ENCODE measurements around the gene HS3ST4. TPM values are rescaled to one million over a fixed set of nuclear protein-coding genes. Genes with fewer than 3 reads are reported as not detected.

HS3ST4 gene
- polyA plus RNA-seq, 1 experiment, result not detected

DNA sequence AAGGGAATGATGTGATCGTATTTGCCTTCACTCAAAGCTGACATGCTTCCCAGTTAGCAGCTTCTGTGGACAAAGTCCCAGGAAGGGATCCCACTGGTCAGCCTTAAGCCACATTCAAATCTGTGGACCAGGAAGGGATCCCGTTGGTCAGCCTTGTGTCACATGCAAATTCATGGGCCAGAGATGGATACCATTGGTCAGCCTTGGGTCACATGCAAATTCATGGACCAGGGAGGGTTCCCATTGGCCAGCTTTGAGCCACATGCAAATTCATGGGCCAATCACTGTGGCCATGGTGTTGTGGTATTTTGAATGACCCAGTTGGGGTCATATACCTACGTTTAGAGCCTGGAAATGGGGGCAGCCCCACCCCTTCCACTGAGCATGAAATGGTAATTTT is 201.6 kb downstream of the HS3ST4 start:
- H3K27me3 ChIP-seq (ENCODE audit: control insufficient read depth, insufficient read depth, low read length), result no peaks in the 10 kb centered on the region
- TF ChIP-seq, protein P1, sequence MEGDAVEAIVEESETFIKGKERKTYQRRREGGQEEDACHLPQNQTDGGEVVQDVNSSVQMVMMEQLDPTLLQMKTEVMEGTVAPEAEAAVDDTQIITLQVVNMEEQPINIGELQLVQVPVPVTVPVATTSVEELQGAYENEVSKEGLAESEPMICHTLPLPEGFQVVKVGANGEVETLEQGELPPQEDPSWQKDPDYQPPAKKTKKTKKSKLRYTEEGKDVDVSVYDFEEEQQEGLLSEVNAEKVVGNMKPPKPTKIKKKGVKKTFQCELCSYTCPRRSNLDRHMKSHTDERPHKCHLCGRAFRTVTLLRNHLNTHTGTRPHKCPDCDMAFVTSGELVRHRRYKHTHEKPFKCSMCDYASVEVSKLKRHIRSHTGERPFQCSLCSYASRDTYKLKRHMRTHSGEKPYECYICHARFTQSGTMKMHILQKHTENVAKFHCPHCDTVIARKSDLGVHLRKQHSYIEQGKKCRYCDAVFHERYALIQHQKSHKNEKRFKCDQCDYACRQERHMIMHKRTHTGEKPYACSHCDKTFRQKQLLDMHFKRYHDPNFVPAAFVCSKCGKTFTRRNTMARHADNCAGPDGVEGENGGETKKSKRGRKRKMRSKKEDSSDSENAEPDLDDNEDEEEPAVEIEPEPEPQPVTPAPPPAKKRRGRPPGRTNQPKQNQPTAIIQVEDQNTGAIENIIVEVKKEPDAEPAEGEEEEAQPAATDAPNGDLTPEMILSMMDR (IDR thresholded peaks at IDR 0.05; ENCODE audit: low read depth, low read length), result no peak
- H3K27ac ChIP-seq (ENCODE audit: low read depth, low read length), result no peak overlapping the region
- ChIA-PET CTCF (no interaction called here), POLR2A (no interaction called here)
- H3K4me3 ChIP-seq (ENCODE audit: low read depth, low read length), result no peak overlapping the region
- DNase-seq (ENCODE audit: low read depth, low spot score), result no peak
- H3K9me3 ChIP-seq (ENCODE audit: control insufficient read depth, insufficient read depth, low read length), result peaks cover 24% of the 10 kb centered on the region

DNA sequence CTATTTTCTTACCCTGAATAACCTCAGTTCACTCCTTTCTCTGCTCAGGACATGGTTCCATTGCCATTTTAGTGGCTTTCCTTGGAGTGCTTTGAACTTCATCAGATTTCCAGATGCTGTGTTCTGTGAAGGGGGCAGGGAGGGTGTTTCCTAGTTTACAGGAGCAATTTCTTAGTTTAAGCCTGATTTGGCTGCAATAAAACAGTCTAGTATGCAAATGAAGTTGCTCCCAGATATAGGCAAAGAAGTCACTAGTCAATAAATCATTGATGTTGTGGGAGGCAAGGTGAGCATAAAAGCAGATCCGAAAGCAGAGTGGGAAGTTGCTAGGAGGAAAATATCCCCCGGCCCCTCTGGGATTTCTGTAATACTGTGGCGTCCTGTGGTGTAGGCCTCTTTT is 202.3 kb downstream of the HS3ST4 start:
- Histone ChIP-seq H3K27me3 (ENCODE audit: control insufficient read depth, insufficient read depth, low read length) (no peaks in the 10 kb centered on the region), H3K27ac (ENCODE audit: low read depth, low read length) (no peak overlapping the region), H3K4me3 (ENCODE audit: low read depth, low read length) (no peak overlapping the region), H3K9me3 (ENCODE audit: control insufficient read depth, insufficient read depth, low read length) (peaks cover 24% of the 10 kb centered on the region)
- POLR2A ChIA-PET, result no interaction called here
- DNase-seq (ENCODE audit: low read depth, low spot score), result no peak
- CTCF ChIA-PET, result no interaction called here
- TF ChIP-seq, protein P1 (IDR thresholded peaks at IDR 0.05; ENCODE audit: low read depth, low read length), result no peak

DNA sequence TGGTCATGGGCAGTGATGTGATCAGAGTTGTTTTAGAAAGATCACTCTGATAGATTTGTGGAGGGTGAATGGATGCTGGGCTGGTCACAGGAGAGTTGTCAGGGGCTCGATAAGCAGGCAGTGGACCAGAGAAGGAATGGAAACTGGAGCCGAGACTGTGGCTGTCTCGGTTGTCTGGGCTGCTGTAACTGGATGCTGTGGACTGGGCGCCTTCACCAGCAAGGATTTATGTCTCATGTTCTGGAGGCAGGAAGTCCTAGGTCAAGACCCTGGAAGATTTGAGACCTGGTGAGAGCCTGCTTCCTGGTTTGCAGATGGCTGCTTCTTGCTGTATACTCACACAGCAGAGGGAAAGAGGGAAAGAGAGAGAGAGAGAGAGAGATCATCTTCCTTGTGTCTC is 203.6 kb downstream of the HS3ST4 start:
- DNase-seq (ENCODE audit: low read depth, low spot score), result no peak
- Histone ChIP-seq H3K9me3 (ENCODE audit: control insufficient read depth, insufficient read depth, low read length) (peaks cover 24% of the 10 kb centered on the region), H3K27ac (ENCODE audit: low read depth, low read length) (no peak overlapping the region), H3K27me3 (ENCODE audit: control insufficient read depth, insufficient read depth, low read length) (no peaks in the 10 kb centered on the region), H3K4me3 (ENCODE audit: low read depth, low read length) (no peak overlapping the region)
- ChIA-PET POLR2A (no interaction called here), CTCF (no interaction called here)
- TF ChIP-seq, protein P1 (IDR thresholded peaks at IDR 0.05; ENCODE audit: low read depth, low read length), result no peak

DNA sequence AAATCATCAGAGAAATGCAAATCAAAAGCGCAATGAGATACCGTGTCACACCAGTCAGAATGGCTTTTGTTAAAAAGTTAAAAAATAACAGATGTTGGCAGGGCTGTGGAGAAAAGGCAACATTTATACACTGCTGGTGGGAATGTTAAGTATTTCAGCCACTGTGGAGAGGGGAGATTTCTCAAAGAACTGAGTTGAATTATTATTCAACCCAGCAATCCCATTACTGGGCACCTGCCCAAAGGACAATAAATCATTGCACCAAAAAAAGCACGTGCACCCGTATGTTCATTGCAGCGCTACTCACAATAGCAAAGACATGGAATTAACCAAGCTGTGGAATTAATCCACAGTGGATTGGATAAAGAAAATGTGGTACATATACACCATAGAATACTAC is 204.7 kb downstream of the HS3ST4 start:
- TF ChIP-seq, protein P1 (IDR thresholded peaks at IDR 0.05; ENCODE audit: low read depth, low read length), result no peak
- Histone ChIP-seq H3K27ac (ENCODE audit: low read depth, low read length) (no peak overlapping the region), H3K27me3 (ENCODE audit: control insufficient read depth, insufficient read depth, low read length) (no peaks in the 10 kb centered on the region), H3K9me3 (ENCODE audit: control insufficient read depth, insufficient read depth, low read length) (peaks cover 29% of the 10 kb centered on the region), H3K4me3 (ENCODE audit: low read depth, low read length) (no peak overlapping the region)
- ChIA-PET CTCF (no interaction called here), POLR2A (no interaction called here)
- DNase-seq (ENCODE audit: low read depth, low spot score), result no peak

DNA sequence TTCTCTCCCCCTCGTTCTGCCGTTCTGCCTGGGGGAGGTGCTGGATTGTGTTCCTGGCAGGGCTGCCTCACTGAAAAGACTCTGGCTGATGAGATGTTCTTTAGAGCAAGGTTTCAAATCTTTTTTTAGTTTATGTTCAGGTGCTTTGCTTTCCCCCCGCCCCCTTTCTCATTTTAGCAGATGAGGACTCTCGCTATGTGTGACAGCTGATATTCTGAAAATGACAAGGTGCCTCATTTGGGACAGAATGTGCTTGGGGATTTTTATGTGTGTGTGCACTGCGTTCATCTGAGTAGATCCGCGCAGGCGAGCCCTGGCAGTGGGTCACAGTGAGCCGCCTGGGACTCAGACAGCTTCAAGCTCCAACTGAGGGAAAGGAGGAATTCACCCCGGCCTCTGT is 205.9 kb downstream of the HS3ST4 start:
- ChIA-PET POLR2A (no interaction called here), CTCF (no interaction called here)
- TF ChIP-seq, protein P1 (IDR thresholded peaks at IDR 0.05; ENCODE audit: low read depth, low read length), result no peak
- H3K27me3 ChIP-seq (ENCODE audit: control insufficient read depth, insufficient read depth, low read length), result no peaks in the 10 kb centered on the region
- DNase-seq (ENCODE audit: low read depth, low spot score), result no peak
- peaks cover 35% of the 10 kb centered on the region for H3K9me3 ChIP-seq (ENCODE audit: control insufficient read depth, insufficient read depth, low read length)
- H3K27ac ChIP-seq (ENCODE audit: low read depth, low read length), result no peak overlapping the region
- H3K4me3 ChIP-seq (ENCODE audit: low read depth, low read length), result no peak overlapping the region
